ENCODE results near the gene MYO1E.
A peak's percentile ranks its signal among the peaks of the same experiment; 100 is the strongest.

Gene MYO1E

GRCh38 chr15:59377924-59378323, 5.3 kb upstream of the MYO1E start:
- 100% methylated on average over 2 of the region's 3 CpGs for whole genome bisulfite sequencing (ENCODE audit: insufficient coverage)
- Histone ChIP-seq H3K9me3 (ENCODE audit: control extremely low read depth in 1 of 5, control insufficient read depth in 4 of 5, insufficient read depth in 2 of 5, low read depth in 1 of 5, low read length in 4 of 5) (no peaks in the 10 kb centered on the region), H3K4me1 (ENCODE audit: control extremely low read depth in 1 of 4, control insufficient read depth in 4 of 4, insufficient read depth in 4 of 4, low read length in 3 of 4) (peaks cover 0 to 8% (median 4%) of the 10 kb centered on the region in 4 experiments), H3K27ac (ENCODE audit: insufficient read depth in 1 of 2, low read depth in 1 of 2, low read length in 2 of 2, poor library complexity in 1 of 2, severe bottlenecking in 2 of 2) (no peak overlapping the region), H3K36me3 (ENCODE audit: control insufficient read depth in 4 of 4, insufficient read depth in 4 of 4, low read length in 3 of 4) (no peaks in the 10 kb centered on the region), H3K27me3 (replicated peaks in 2 of 5; ENCODE audit: control insufficient read depth in 4 of 5, insufficient read depth in 5 of 5, low read length in 4 of 5) (no peaks in the 10 kb centered on the region), H3K4me3 (ENCODE audit: control insufficient read depth in 1 of 7, extremely low read depth in 1 of 7, insufficient read depth in 4 of 7, low read depth in 2 of 7, low read length in 6 of 7) (no peak overlapping the region)
- ChIA-PET POLR2A (no interaction called here), CTCF (interaction anchor here (0.8 to 0.9 kb wide), 2 partner anchors 19 to 121 kb away, joined by 3 read pairs; no protein-coding TSS in a partner anchor)
- no peak for DNase-seq

- POLR2A ChIA-PET = no interaction called here
- DNase-seq = peak in 2 of 3 donors; percentile 43 to 54
- H3K27ac ChIP-seq (ENCODE audit: insufficient read depth in 1 of 2, low read depth in 1 of 2, low read length in 2 of 2, poor library complexity in 1 of 2, severe bottlenecking in 2 of 2) = no peak overlapping the region
- no peak overlapping the region for H3K4me3 ChIP-seq (ENCODE audit: control insufficient read depth in 1 of 7, extremely low read depth in 1 of 7, insufficient read depth in 4 of 7, low read depth in 2 of 7, low read length in 6 of 7)
- CTCF ChIA-PET = interaction anchor here (0.9 to 1.4 kb wide), 4 partner anchors 10 to 130 kb away, joined by 3 to 5 read pairs (median 4); no protein-coding TSS in a partner anchor
- H3K4me1 ChIP-seq (ENCODE audit: control extremely low read depth in 1 of 4, control insufficient read depth in 4 of 4, insufficient read depth in 4 of 4, low read length in 3 of 4) = peaks cover 0 to 17% (median 15%) of the 10 kb centered on the region in 4 experiments
- no CpG with 5 or more reads among the region's 2 CpGs for WGBS (ENCODE audit: insufficient coverage)
- H3K27me3 ChIP-seq (replicated peaks in 2 of 5; ENCODE audit: control insufficient read depth in 4 of 5, insufficient read depth in 5 of 5, low read length in 4 of 5) = no peaks in the 10 kb centered on the region
- H3K36me3 ChIP-seq (ENCODE audit: control insufficient read depth in 4 of 4, insufficient read depth in 4 of 4, low read length in 3 of 4) = no peaks in the 10 kb centered on the region
- no peaks in the 10 kb centered on the region for H3K9me3 ChIP-seq (ENCODE audit: control extremely low read depth in 1 of 5, control insufficient read depth in 4 of 5, insufficient read depth in 2 of 5, low read depth in 1 of 5, low read length in 4 of 5)
Observed at GRCh38 chr15:59376733-59377132, 4.1 kb upstream of the MYO1E start.

GRCh38 chr15:59373215-59373614, 544 bp upstream of the MYO1E start:
- CTCF ChIA-PET = no interaction called here

GRCh38 chr15:59371458-59372351, 966 bp downstream of the MYO1E start:
- Histone ChIP-seq H3K9me3 (ENCODE audit: control extremely low read depth in 1 of 5, control insufficient read depth in 4 of 5, insufficient read depth in 2 of 5, low read depth in 1 of 5, low read length in 4 of 5) (no peaks in the 10 kb centered on the region), H3K4me3 (ENCODE audit: control insufficient read depth in 1 of 7, extremely low read depth in 1 of 7, insufficient read depth in 4 of 7, low read depth in 2 of 7, low read length in 6 of 7) (peak overlapping the region; percentile 68 to 90 (median 77)), H3K27me3 (replicated peaks in 2 of 5; ENCODE audit: control insufficient read depth in 4 of 5, insufficient read depth in 5 of 5, low read length in 4 of 5) (peaks cover 0 to 10% (median 0%) of the 10 kb centered on the region in 5 experiments), H3K27ac (ENCODE audit: insufficient read depth in 1 of 2, low read depth in 1 of 2, low read length in 2 of 2, poor library complexity in 1 of 2, severe bottlenecking in 2 of 2) (no peak overlapping the region), H3K4me1 (ENCODE audit: control extremely low read depth in 1 of 4, control insufficient read depth in 4 of 4, insufficient read depth in 4 of 4, low read length in 3 of 4) (peaks cover 0 to 39% (median 27%) of the 10 kb centered on the region in 4 experiments), H3K36me3 (ENCODE audit: control insufficient read depth in 4 of 4, insufficient read depth in 4 of 4, low read length in 3 of 4) (no peaks in the 10 kb centered on the region)
- ChIA-PET CTCF (interaction anchor here (0.9 kb wide), 1 partner anchor 102 kb away, joined by 4 read pairs; no protein-coding TSS in a partner anchor), POLR2A (no interaction called here)
- peak in 2 of 3 donors; percentile 54 to 69 for DNase-seq
- 3% methylated on average over 68 of the region's 93 CpGs for WGBS (ENCODE audit: insufficient coverage)

More at GRCh38 chr15:59373215-59373614, 544 bp upstream of the MYO1E start:
- Histone ChIP-seq H3K9me3 (ENCODE audit: control extremely low read depth in 1 of 5, control insufficient read depth in 4 of 5, insufficient read depth in 2 of 5, low read depth in 1 of 5, low read length in 4 of 5) (no peaks in the 10 kb centered on the region), H3K4me3 (ENCODE audit: control insufficient read depth in 1 of 7, extremely low read depth in 1 of 7, insufficient read depth in 4 of 7, low read depth in 2 of 7, low read length in 6 of 7) (peak overlapping the region in 6 of 7 experiments; percentile 68 to 90 (median 78)), H3K27ac (ENCODE audit: insufficient read depth in 1 of 2, low read depth in 1 of 2, low read length in 2 of 2, poor library complexity in 1 of 2, severe bottlenecking in 2 of 2) (no peak overlapping the region), H3K27me3 (replicated peaks in 2 of 5; ENCODE audit: control insufficient read depth in 4 of 5, insufficient read depth in 5 of 5, low read length in 4 of 5) (peaks cover 0 to 10% (median 0%) of the 10 kb centered on the region in 5 experiments), H3K36me3 (ENCODE audit: control insufficient read depth in 4 of 4, insufficient read depth in 4 of 4, low read length in 3 of 4) (no peaks in the 10 kb centered on the region), H3K4me1 (ENCODE audit: control extremely low read depth in 1 of 4, control insufficient read depth in 4 of 4, insufficient read depth in 4 of 4, low read length in 3 of 4) (peaks cover 0 to 30% (median 20%) of the 10 kb centered on the region in 4 experiments)
- POLR2A ChIA-PET = no interaction called here
- 0% methylated on average over 3 of the region's 6 CpGs for WGBS (ENCODE audit: insufficient coverage)
- DNase-seq = no peak

GRCh38 chr15:59369597-59369996, 3.1 kb downstream of the MYO1E start:
- Histone ChIP-seq H3K27me3 (replicated peaks in 2 of 5; ENCODE audit: control insufficient read depth in 4 of 5, insufficient read depth in 5 of 5, low read length in 4 of 5) (peaks cover 0 to 10% (median 0%) of the 10 kb centered on the region in 5 experiments), H3K27ac (ENCODE audit: insufficient read depth in 1 of 2, low read depth in 1 of 2, low read length in 2 of 2, poor library complexity in 1 of 2, severe bottlenecking in 2 of 2) (no peak overlapping the region), H3K4me1 (ENCODE audit: control extremely low read depth in 1 of 4, control insufficient read depth in 4 of 4, insufficient read depth in 4 of 4, low read length in 3 of 4) (peaks cover 0 to 44% (median 28%) of the 10 kb centered on the region in 4 experiments), H3K9me3 (ENCODE audit: control extremely low read depth in 1 of 5, control insufficient read depth in 4 of 5, insufficient read depth in 2 of 5, low read depth in 1 of 5, low read length in 4 of 5) (no peaks in the 10 kb centered on the region), H3K4me3 (ENCODE audit: control insufficient read depth in 1 of 7, extremely low read depth in 1 of 7, insufficient read depth in 4 of 7, low read depth in 2 of 7, low read length in 6 of 7) (no peak overlapping the region), H3K36me3 (ENCODE audit: control insufficient read depth in 4 of 4, insufficient read depth in 4 of 4, low read length in 3 of 4) (no peaks in the 10 kb centered on the region)
- 95% methylated on average over 2 of the region's 2 CpGs for WGBS (ENCODE audit: insufficient coverage)
- ChIA-PET CTCF (interaction anchor here (0.9 to 2.7 kb wide), 2 partner anchors 122 kb away, joined by 3 to 8 read pairs; no protein-coding TSS in a partner anchor), POLR2A (no interaction called here)
- peak in 2 of 3 donors; percentile 37 to 66 for DNase-seq

GRCh38 chr15:59367022-59367451, 5.6 kb downstream of the MYO1E start:
- H3K9me3 ChIP-seq (ENCODE audit: control extremely low read depth in 1 of 5, control insufficient read depth in 4 of 5, insufficient read depth in 2 of 5, low read depth in 1 of 5, low read length in 4 of 5) = no peaks in the 10 kb centered on the region
- no peaks in the 10 kb centered on the region for H3K36me3 ChIP-seq (ENCODE audit: control insufficient read depth in 4 of 4, insufficient read depth in 4 of 4, low read length in 3 of 4)
- WGBS (ENCODE audit: insufficient coverage) = 22% methylated on average over 5 of the region's 5 CpGs
- peak in 2 of 3 donors; percentile 61 to 75 for DNase-seq
- ChIA-PET POLR2A (interaction anchor here (0.7 kb wide), 1 partner anchor 12 kb away, joined by 3 read pairs; no protein-coding TSS in a partner anchor), CTCF (interaction anchor here (1.1 to 2.7 kb wide), 3 partner anchors 10 to 120 kb away, joined by 3 to 8 read pairs (median 3); no protein-coding TSS in a partner anchor)
- H3K4me3 ChIP-seq (ENCODE audit: control insufficient read depth in 1 of 7, extremely low read depth in 1 of 7, insufficient read depth in 4 of 7, low read depth in 2 of 7, low read length in 6 of 7) = no peak overlapping the region
- no peak overlapping the region for H3K27ac ChIP-seq (ENCODE audit: insufficient read depth in 1 of 2, low read depth in 1 of 2, low read length in 2 of 2, poor library complexity in 1 of 2, severe bottlenecking in 2 of 2)
- peaks cover 0 to 10% (median 0%) of the 10 kb centered on the region in 5 experiments for H3K27me3 ChIP-seq (replicated peaks in 2 of 5; ENCODE audit: control insufficient read depth in 4 of 5, insufficient read depth in 5 of 5, low read length in 4 of 5)
- H3K4me1 ChIP-seq (ENCODE audit: control extremely low read depth in 1 of 4, control insufficient read depth in 4 of 4, insufficient read depth in 4 of 4, low read length in 3 of 4) = peaks cover 0 to 35% (median 19%) of the 10 kb centered on the region in 4 experiments
